Epithelial cell of proximal tubule (primary cell): ENCODE data around the gene AGTR1. TPM values are rescaled to one million over a fixed set of nuclear protein-coding genes. Genes with fewer than 3 reads are reported as not detected.
"Not testable (repeated sequence)": the region's sequence is repeated elsewhere in the genome, so short reads cannot be mapped to it uniquely, and the experiment has no call there.

Experiments used
- DNase-seq: peaks from one replicate; pipeline ENCODE4 v3.0.0-alpha.2; 2011; ENCODE audit warnings: low read depth
- H3K4me3 ChIP-seq: 2 replicates; pipeline ENCODE4 v1.5.1; 2011; ENCODE audit warnings: low read depth, mild to moderate bottlenecking, low read length
- CTCF ChIP-seq: conservative IDR thresholded peaks from 2 replicates; pipeline ENCODE4 v1.5.1; 2012; ENCODE audit warnings: low read depth, mild to moderate bottlenecking, low read length
- total RNA-seq: library from RNA; depleted of rRNA; stranded (reverse); fragments of >200 nt; gene quantifications from 2 replicates; pipeline ENCODE4 v1.2.3, GENCODE V29; 2015

The AGTR1 gene
- total RNA-seq, 1 donor from 2014 or later = 0.12 TPM

GRCh38 chr3:148772361-148772760 lies 74.7 kb downstream of the AGTR1 start:
- no peak for TF ChIP-seq CTCF
- no peak overlapping the region for H3K4me3 ChIP-seq
- DNase-seq = no peak

GRCh38 chr3:148772835-148773234 lies 75.1 kb downstream of the AGTR1 start:
- no peak for TF ChIP-seq CTCF
- DNase-seq = no peak
- H3K4me3 ChIP-seq = no peak overlapping the region

- no peak overlapping the region for H3K4me3 ChIP-seq
- no peak for DNase-seq
- no peak for TF ChIP-seq CTCF
These were observed 76.1 kb downstream of the AGTR1 start for GRCh38 chr3:148773805-148774204.

GRCh38 chr3:148778926-148779325 lies 81.2 kb downstream of the AGTR1 start:
- no peak for TF ChIP-seq CTCF
- no peak for DNase-seq
- no peak overlapping the region for H3K4me3 ChIP-seq

- not testable (repeated sequence) for DNase-seq, H3K4me3 ChIP-seq
These were observed 87.3 kb downstream of the AGTR1 start for GRCh38 chr3:148785026-148785425.

- H3K4me3 ChIP-seq, DNase-seq: not testable (repeated sequence)
These were observed 88.5 kb downstream of the AGTR1 start for GRCh38 chr3:148786159-148786558.

GRCh38 chr3:148789146-148789545 lies 91.4 kb downstream of the AGTR1 start:
- no peak for TF ChIP-seq CTCF
- no peak overlapping the region for H3K4me3 ChIP-seq
- DNase-seq = no peak

- no peak for DNase-seq
- no peak overlapping the region for H3K4me3 ChIP-seq
- TF ChIP-seq CTCF = no peak
These were observed 92.2 kb downstream of the AGTR1 start for GRCh38 chr3:148789906-148790305.
